ENCODE measurements around the gene ECPAS.
A peak's percentile ranks its signal among the peaks of the same experiment; 100 is the strongest.
"Not testable (repeated sequence)": the region's sequence is repeated elsewhere in the genome, so short reads cannot be mapped to it uniquely, and the experiment has no call there.

The ECPAS gene

DNA sequence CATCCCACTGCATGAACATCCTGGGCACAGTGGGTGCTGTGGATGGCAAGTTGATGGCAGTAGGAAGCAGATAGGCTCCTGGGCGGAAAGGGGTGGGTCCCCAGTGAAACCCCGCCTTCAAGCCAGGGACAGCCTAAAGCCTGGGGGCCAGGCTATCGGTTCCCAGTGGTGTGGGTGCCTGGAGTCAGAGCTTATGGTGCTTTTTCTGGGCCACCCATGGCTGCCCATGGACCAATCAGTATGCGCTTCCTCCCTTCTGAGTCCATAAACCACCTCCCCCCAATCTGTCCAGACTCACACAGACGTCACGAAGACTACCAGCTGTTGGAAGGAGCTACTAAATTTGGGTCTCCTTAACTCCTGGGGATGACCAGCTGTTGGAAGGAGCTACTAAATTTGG, 17.5 kb upstream of the ECPAS start:
- no peaks in the 10 kb centered on the region for H3K9me3 ChIP-seq (ENCODE audit: control insufficient read depth, low read length)
- no peaks in the 10 kb centered on the region for H3K4me1 ChIP-seq (ENCODE audit: control insufficient read depth, insufficient read depth, low read length)
- no peaks in the 10 kb centered on the region for H3K36me3 ChIP-seq (ENCODE audit: control insufficient read depth, insufficient read depth, low read length, severe bottlenecking)
- H3K27me3 ChIP-seq (replicated peaks; ENCODE audit: control insufficient read depth, insufficient read depth, low read length), result peaks cover 3% of the 10 kb centered on the region
- no peak overlapping the region for H3K4me3 ChIP-seq (ENCODE audit: low read length)
- no peak overlapping the region for H3K9ac ChIP-seq (ENCODE audit: low read length)
- no peak for DNase-seq (ENCODE audit: low read depth)

DNA sequence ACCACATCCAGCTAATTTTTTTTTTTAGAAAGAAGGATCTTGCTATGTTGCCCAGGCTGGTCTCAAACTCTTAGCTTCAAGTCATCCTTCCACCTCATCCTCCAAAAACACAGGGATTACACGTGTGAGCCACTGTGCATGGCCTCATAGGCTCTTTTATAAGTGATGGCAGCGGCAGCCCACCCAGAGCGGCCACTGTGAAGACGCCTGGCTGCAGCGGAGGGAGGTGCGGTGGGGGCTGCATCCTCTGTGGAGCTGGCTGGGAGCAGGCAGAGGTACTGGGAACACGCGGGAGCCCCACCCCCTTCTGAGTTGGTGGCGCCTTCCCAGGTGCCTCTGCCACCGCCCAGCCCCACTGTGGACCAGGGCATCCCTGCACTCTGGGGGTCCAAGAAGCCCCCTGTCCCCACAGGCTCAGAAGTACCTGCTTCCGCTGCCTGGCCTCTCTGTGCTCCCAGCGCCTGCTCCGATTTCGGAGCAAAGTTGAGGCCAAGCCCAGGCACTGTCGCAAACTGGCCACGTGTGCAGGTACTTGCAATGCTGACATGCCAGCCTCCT, 16.9 kb upstream of the ECPAS start:
- H3K9ac ChIP-seq (ENCODE audit: low read length), result no peak overlapping the region
- DNase-seq (ENCODE audit: low read depth), result no peak
- H3K36me3 ChIP-seq (ENCODE audit: control insufficient read depth, insufficient read depth, low read length, severe bottlenecking), result no peaks in the 10 kb centered on the region
- peaks cover 3% of the 10 kb centered on the region for H3K27me3 ChIP-seq (replicated peaks; ENCODE audit: control insufficient read depth, insufficient read depth, low read length)
- H3K9me3 ChIP-seq (ENCODE audit: control insufficient read depth, low read length), result no peaks in the 10 kb centered on the region
- no peak overlapping the region for H3K4me3 ChIP-seq (ENCODE audit: low read length)
- H3K4me1 ChIP-seq (ENCODE audit: control insufficient read depth, insufficient read depth, low read length), result no peaks in the 10 kb centered on the region

DNA sequence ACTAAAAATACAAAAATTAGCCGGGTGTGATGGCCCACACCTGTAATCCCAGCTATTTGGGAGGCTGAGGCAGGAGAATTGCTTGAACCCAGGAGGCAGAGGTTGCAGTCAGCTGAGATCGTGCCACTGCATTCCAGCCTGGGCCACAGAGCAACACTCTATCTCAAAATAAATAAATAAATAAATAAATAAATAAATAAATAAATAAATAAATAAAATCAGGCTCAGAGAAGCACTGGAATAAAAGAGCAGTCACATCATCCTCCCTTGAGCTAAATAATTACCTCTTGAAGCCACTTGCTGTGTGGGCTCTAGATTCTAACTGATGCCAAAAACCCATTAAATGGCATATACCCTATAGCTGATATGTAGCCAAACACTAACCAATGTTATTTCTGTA, 13.0 kb upstream of the ECPAS start:
- H3K9me3 ChIP-seq (ENCODE audit: control insufficient read depth, low read length); DNase-seq (ENCODE audit: low read depth); H3K9ac ChIP-seq (ENCODE audit: low read length); H3K4me3 ChIP-seq (ENCODE audit: low read length); H3K36me3 ChIP-seq (ENCODE audit: control insufficient read depth, insufficient read depth, low read length, severe bottlenecking); H3K4me1 ChIP-seq (ENCODE audit: control insufficient read depth, insufficient read depth, low read length): not testable (repeated sequence)
- peaks cover 12% of the 10 kb centered on the region for H3K27me3 ChIP-seq (replicated peaks; ENCODE audit: control insufficient read depth, insufficient read depth, low read length)

DNA sequence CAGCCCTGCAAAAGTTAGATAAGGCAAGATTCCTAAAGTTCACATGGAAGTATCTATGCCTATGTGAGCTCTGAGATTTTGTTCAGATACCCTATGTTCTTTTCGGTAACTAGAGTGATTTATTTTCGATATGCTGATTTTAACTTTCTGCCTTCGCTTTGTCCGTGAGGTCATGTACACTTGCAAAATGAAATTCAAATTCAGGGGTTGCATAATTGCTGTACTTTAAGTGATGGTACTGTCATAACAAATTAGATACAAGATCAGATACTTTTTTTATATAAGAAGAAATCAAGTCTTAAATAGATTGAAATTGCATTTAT, 350 bp upstream of the ECPAS start:
- Histone ChIP-seq H3K9ac (ENCODE audit: low read length) (peak overlapping the region; percentile 98), H3K36me3 (ENCODE audit: control insufficient read depth, insufficient read depth, low read length, severe bottlenecking) (no peaks in the 10 kb centered on the region), H3K27me3 (replicated peaks; ENCODE audit: control insufficient read depth, insufficient read depth, low read length) (no peaks in the 10 kb centered on the region), H3K4me1 (ENCODE audit: control insufficient read depth, insufficient read depth, low read length) (peaks cover 22% of the 10 kb centered on the region), H3K9me3 (ENCODE audit: control insufficient read depth, low read length) (no peaks in the 10 kb centered on the region), H3K4me3 (ENCODE audit: low read length) (peak overlapping the region; percentile 95)
- DNase-seq (ENCODE audit: low read depth), result no peak

DNA sequence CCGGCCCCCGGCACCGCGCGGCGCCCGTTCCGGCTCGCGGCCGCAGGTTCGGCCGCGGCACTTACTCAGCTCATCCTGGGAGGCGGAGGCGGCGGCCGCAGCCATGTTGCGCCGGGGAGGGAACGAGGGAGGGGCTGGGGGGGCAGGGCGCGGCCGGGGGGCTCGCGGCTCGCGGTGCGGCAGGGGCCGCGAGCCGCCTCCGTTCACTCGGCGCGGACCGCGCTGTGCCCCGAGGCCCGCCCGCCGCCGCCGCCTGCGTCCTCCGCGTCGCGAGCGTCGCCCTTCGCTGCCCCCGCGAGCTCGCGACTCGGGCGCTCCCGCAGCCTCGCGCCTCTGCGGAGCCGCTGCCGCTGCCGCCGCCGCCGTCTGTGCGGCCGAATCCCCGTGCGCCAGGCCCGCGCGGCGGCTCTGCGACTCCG, 735 bp downstream of the ECPAS start:
- H3K27me3 ChIP-seq (replicated peaks; ENCODE audit: control insufficient read depth, insufficient read depth, low read length), result no peaks in the 10 kb centered on the region
- H3K4me3 ChIP-seq (ENCODE audit: low read length), result peak overlapping the region; percentile 95
- peak overlapping the region; percentile 98 for H3K9ac ChIP-seq (ENCODE audit: low read length)
- no peaks in the 10 kb centered on the region for H3K36me3 ChIP-seq (ENCODE audit: control insufficient read depth, insufficient read depth, low read length, severe bottlenecking)
- H3K4me1 ChIP-seq (ENCODE audit: control insufficient read depth, insufficient read depth, low read length), result peaks cover 22% of the 10 kb centered on the region
- H3K9me3 ChIP-seq (ENCODE audit: control insufficient read depth, low read length), result no peaks in the 10 kb centered on the region
- DNase-seq (ENCODE audit: low read depth), result no peak

DNA sequence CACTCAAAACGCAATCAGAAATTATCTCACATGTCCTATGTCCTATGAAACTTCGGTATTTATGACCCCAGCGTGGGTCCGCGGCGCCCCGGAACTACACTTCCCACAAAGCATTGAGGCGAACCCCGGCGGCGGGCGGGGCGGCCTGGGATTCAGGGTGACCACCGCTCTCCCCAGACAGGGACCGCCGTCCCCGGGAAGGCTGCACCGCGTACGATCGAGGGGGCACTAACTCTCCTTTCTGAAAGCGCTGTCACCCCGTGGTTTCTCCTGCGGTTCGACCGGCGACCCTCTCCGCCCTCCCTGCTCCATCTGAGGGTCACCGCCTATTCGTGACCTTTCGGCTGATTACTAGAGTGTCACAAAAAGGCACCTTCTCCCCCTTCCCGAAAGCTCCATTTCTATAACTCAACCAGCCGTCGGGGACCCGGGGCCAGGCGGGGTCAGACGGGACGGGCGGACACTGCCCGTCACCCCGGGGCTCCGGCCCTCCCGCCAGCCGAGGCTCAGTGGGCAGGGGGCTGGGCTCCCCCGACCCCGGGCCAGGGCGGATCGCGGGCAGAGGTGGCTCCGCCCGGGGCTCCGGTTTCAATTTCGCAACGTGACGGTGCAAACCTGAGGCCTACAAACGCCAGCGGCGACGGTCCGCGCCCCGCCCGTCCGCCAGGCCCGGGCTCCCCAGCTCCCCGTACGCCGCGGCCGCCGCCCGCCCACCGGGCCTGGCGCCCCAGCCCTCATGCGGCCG, 1.3 kb downstream of the ECPAS start:
- Histone ChIP-seq H3K4me3 (ENCODE audit: low read length) (peak overlapping the region; percentile 95), H3K9ac (ENCODE audit: low read length) (peak overlapping the region; percentile 98), H3K4me1 (ENCODE audit: control insufficient read depth, insufficient read depth, low read length) (peaks cover 22% of the 10 kb centered on the region), H3K36me3 (ENCODE audit: control insufficient read depth, insufficient read depth, low read length, severe bottlenecking) (no peaks in the 10 kb centered on the region), H3K9me3 (ENCODE audit: control insufficient read depth, low read length) (no peaks in the 10 kb centered on the region), H3K27me3 (replicated peaks; ENCODE audit: control insufficient read depth, insufficient read depth, low read length) (no peaks in the 10 kb centered on the region)
- peak; percentile 88 for DNase-seq (ENCODE audit: low read depth)

DNA sequence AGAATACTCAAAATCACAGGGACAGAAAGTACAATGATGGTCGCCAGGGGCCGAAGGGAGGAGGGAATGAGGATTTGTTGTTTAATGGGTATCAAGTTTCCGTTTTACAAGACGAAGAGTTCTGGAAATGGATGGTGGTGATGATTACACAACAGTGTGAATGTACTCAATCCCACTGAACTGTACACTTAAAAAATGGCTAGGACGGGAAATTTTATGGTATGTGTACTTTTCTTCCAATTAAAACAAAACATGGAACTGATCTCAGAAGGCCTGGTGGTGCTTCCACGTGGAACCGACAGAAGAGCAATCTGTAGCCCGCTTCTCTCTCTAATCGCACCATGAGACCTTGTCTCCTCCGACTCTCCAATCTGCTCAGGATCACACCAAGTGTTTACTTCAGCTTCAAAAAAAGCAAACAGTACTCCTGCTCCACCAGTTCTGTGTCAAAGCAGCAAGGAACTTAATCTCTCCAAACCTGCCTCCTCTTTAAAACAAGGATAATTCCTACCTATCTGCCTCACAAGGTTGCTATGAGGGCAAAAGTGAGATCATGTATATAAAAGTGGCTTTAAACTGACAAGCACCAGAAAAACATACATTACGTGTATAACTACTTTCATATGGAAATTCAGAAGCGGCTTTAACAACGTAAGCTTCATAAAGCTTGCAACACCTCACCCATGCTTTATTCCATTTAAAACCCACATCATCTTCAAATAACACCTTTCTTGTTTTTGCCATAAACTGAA, 2.1 kb downstream of the ECPAS start:
- Histone ChIP-seq H3K9ac (ENCODE audit: low read length) (peak overlapping the region; percentile 98), H3K27me3 (replicated peaks; ENCODE audit: control insufficient read depth, insufficient read depth, low read length) (no peaks in the 10 kb centered on the region), H3K4me3 (ENCODE audit: low read length) (peak overlapping the region; percentile 95), H3K4me1 (ENCODE audit: control insufficient read depth, insufficient read depth, low read length) (peaks cover 22% of the 10 kb centered on the region), H3K36me3 (ENCODE audit: control insufficient read depth, insufficient read depth, low read length, severe bottlenecking) (no peaks in the 10 kb centered on the region), H3K9me3 (ENCODE audit: control insufficient read depth, low read length) (no peaks in the 10 kb centered on the region)
- peak; percentile 74 for DNase-seq (ENCODE audit: low read depth)

DNA sequence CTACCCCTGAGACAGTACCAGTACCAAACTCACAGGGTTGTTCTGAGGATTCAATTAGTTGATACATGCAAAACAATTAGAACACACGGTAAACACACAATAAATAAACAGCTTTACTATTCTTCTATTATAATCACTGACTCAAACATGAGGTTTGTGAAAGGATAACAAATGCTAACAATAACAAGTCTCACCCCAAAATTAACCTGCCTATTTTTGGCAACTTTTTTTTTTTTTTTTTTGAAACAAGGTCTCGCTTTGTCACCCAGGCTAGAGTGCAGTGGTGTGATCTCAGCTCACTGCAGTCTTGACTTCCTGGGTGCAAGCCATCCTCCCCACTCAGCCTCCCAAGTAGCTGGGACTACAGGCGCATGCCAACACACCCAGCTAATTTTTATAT, 6.5 kb downstream of the ECPAS start:
- DNase-seq (ENCODE audit: low read depth), result no peak
- Histone ChIP-seq H3K4me1 (ENCODE audit: control insufficient read depth, insufficient read depth, low read length) (peaks cover 42% of the 10 kb centered on the region), H3K9ac (ENCODE audit: low read length) (no peak overlapping the region), H3K4me3 (ENCODE audit: low read length) (no peak overlapping the region), H3K36me3 (ENCODE audit: control insufficient read depth, insufficient read depth, low read length, severe bottlenecking) (no peaks in the 10 kb centered on the region), H3K9me3 (ENCODE audit: control insufficient read depth, low read length) (no peaks in the 10 kb centered on the region), H3K27me3 (replicated peaks; ENCODE audit: control insufficient read depth, insufficient read depth, low read length) (no peaks in the 10 kb centered on the region)

DNA sequence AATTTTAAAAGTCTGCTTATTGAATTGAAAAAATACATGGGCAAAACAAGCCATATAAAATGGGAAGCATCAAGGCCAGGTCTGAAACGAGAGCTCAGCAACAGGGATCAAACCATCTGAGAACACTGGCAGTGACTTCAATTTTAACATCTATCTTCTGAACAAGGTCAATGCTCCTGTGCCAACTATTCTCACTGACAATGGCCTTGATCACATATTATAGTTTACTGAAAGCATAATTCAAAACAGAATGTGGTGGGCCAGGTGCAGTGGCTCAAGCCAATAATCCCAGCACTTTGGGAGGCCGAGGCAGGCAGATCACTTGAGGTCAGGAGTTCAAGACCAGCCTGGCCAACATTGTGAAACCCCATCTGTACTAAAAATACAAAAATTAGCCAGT, 9.0 kb downstream of the ECPAS start:
- Histone ChIP-seq H3K9me3 (ENCODE audit: control insufficient read depth, low read length) (no peaks in the 10 kb centered on the region), H3K4me3 (ENCODE audit: low read length) (no peak overlapping the region), H3K4me1 (ENCODE audit: control insufficient read depth, insufficient read depth, low read length) (peaks cover 27% of the 10 kb centered on the region), H3K9ac (ENCODE audit: low read length) (no peak overlapping the region), H3K27me3 (replicated peaks; ENCODE audit: control insufficient read depth, insufficient read depth, low read length) (no peaks in the 10 kb centered on the region), H3K36me3 (ENCODE audit: control insufficient read depth, insufficient read depth, low read length, severe bottlenecking) (peaks cover 4% of the 10 kb centered on the region)
- DNase-seq (ENCODE audit: low read depth), result no peak

DNA sequence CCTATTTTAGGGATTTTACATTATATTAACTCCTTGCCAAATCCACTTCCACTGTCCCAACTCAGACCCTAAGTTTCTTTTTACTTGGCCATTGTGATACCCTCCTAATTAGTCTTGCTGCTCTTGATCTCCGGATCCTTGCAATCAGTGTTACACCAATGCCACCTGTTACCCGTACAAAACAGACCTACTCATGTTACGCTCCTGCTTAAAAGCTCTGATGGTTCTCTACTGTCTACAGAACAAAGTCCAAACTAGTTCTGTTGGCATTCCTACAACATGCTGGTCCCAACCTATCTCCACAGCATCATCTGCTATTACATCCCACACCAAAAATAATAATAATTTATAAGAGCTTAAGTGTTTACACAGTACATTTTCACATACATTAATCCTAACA, 9.8 kb downstream of the ECPAS start:
- Histone ChIP-seq H3K4me1 (ENCODE audit: control insufficient read depth, insufficient read depth, low read length) (peaks cover 27% of the 10 kb centered on the region), H3K27me3 (replicated peaks; ENCODE audit: control insufficient read depth, insufficient read depth, low read length) (no peaks in the 10 kb centered on the region), H3K9me3 (ENCODE audit: control insufficient read depth, low read length) (no peaks in the 10 kb centered on the region), H3K36me3 (ENCODE audit: control insufficient read depth, insufficient read depth, low read length, severe bottlenecking) (peaks cover 4% of the 10 kb centered on the region), H3K9ac (ENCODE audit: low read length) (no peak overlapping the region), H3K4me3 (ENCODE audit: low read length) (no peak overlapping the region)
- DNase-seq (ENCODE audit: low read depth), result no peak

DNA sequence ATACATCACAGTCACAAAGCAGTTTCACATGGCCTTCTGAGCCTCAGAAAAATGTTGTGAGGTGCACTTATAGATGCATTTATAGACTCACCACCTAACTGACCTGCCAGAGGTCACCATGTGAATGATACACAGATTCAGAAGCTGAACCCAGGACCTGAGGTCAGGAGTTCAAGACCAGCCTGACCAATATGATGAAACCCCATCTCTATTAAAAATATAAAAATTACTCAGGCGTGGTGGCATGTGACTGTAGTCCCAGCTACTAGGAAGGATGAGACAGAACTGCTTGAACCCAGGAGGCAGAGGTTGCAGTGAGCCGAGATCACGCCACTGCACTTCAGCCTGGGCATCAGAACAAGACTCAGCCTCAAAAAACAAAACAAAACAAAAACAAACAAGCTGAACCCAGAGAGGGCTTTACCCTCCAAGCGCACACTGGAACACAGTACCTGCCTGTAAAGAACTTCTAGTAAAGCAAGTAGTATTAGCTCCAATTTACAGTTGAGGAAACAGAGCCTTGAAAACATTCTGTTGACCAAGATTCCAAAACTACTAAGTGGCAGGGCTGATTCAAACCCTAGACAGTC, 16.3 kb downstream of the ECPAS start:
- Histone ChIP-seq H3K4me3 (ENCODE audit: low read length) (no peak overlapping the region), H3K27me3 (replicated peaks; ENCODE audit: control insufficient read depth, insufficient read depth, low read length) (no peaks in the 10 kb centered on the region), H3K36me3 (ENCODE audit: control insufficient read depth, insufficient read depth, low read length, severe bottlenecking) (peaks cover 7% of the 10 kb centered on the region), H3K9ac (ENCODE audit: low read length) (no peak overlapping the region), H3K9me3 (ENCODE audit: control insufficient read depth, low read length) (no peaks in the 10 kb centered on the region), H3K4me1 (ENCODE audit: control insufficient read depth, insufficient read depth, low read length) (peaks cover 8% of the 10 kb centered on the region)
- DNase-seq (ENCODE audit: low read depth), result no peak

Data from adipocyte (in vitro differentiated cells).